Right lobe of liver (tissue), 4 donors: ENCODE measurements around the gene GPSM3.

ENCODE experiments used
- POLR2A ChIP-seq: fragments of 450-650 bp; IDR thresholded peaks from one replicate; pipeline ENCODE4 v1.6.1; 2017; ENCODE audit warnings: antibody characterized with exemption, mild to moderate bottlenecking
- TF ChIP-seq, protein P1 (sequence below), 4 donors: fragments of 200-600 bp in 3 of 4; fragments of 450-650 bp in 1 of 4; IDR thresholded peaks; one replicate each; pipeline versions ENCODE4 v1.5.1 to v1.8.0; 2016 to 2022; ENCODE audit warnings: antibody characterized with exemption in 4 of 4, mild to moderate bottlenecking in 2 of 4
- donor health status: DM: no; HTN: no; CAD: no.
- donor health status: DM: no; HTN: no; CAD: no.
- donor health status: DM: no; HTN: yes; CAD: no.

DNA sequence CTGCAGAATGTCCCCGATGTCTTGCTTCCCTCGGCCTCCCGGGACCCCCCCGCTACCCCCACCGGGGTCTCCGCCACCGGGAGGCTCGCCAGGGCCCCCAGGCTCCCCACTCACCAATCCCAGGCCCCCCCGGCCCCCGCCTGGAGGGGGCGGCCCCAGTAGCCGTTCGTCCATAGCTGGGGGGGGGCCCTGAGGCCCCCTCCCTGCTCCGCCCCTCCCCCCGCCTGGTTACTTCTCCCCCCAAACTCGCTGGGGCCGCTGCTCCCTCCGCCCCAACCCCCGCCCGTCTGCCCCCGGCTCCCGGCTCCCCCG is 2.7 kb downstream of the GPSM3 start:
- TF ChIP-seq, protein P1, sequence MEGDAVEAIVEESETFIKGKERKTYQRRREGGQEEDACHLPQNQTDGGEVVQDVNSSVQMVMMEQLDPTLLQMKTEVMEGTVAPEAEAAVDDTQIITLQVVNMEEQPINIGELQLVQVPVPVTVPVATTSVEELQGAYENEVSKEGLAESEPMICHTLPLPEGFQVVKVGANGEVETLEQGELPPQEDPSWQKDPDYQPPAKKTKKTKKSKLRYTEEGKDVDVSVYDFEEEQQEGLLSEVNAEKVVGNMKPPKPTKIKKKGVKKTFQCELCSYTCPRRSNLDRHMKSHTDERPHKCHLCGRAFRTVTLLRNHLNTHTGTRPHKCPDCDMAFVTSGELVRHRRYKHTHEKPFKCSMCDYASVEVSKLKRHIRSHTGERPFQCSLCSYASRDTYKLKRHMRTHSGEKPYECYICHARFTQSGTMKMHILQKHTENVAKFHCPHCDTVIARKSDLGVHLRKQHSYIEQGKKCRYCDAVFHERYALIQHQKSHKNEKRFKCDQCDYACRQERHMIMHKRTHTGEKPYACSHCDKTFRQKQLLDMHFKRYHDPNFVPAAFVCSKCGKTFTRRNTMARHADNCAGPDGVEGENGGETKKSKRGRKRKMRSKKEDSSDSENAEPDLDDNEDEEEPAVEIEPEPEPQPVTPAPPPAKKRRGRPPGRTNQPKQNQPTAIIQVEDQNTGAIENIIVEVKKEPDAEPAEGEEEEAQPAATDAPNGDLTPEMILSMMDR (IDR thresholded peaks at IDR 0.05) = no peak
- TF ChIP-seq POLR2A = no peak
